Trophoblast cell (in vitro differentiated cells and primary cell): ENCODE data around the gene AGAP1.

Experiments used
- DNase-seq, 2 donors: peaks; one replicate each; pipeline ENCODE4 v3.0.0-alpha.2; 2016
- H2AFZ ChIP-seq: 2 replicates; pipeline ENCODE4 v1.6.1; 2013; ENCODE audit warnings: low read length, moderate library complexity, mild to moderate bottlenecking; ENCODE audit not compliant: insufficient read depth, poor library complexity
- H2AK5ac ChIP-seq: 2 replicates; pipeline ENCODE4 v1.6.1; 2013; ENCODE audit warnings: mild to moderate bottlenecking, low read length
- H2BK120ac ChIP-seq: 2 replicates; pipeline ENCODE4 v1.6.1; 2013; ENCODE audit warnings: low read length, mild to moderate bottlenecking, moderate library complexity; ENCODE audit not compliant: insufficient read depth, poor library complexity
- H2BK12ac ChIP-seq: 2 replicates; pipeline ENCODE4 v1.6.1; 2013; ENCODE audit warnings: mild to moderate bottlenecking, low read length, moderate library complexity
- H2BK5ac ChIP-seq: 2 replicates; pipeline ENCODE4 v1.6.1; 2013; ENCODE audit warnings: low read length, low read depth, moderate library complexity, mild to moderate bottlenecking; ENCODE audit not compliant: poor library complexity
- H3K14ac ChIP-seq: 2 replicates; pipeline ENCODE4 v1.6.1; 2013; ENCODE audit warnings: mild to moderate bottlenecking, low read length
- H3K18ac ChIP-seq: 2 replicates; pipeline ENCODE4 v1.6.1; 2013; ENCODE audit warnings: mild to moderate bottlenecking, low read length
- H3K23ac ChIP-seq: 2 replicates; pipeline ENCODE4 v1.6.1; 2013; ENCODE audit warnings: low read length
- H3K27ac ChIP-seq: 2 replicates; pipeline ENCODE4 v1.5.1; 2013; ENCODE audit warnings: low read depth, mild to moderate bottlenecking, inconsistent platforms, low read length, moderate library complexity
- H3K27me3 ChIP-seq: 2 replicates; pipeline ENCODE4 v1.6.1; 2013; ENCODE audit warnings: inconsistent platforms, mild to moderate bottlenecking, low read length, moderate library complexity; ENCODE audit not compliant: insufficient read depth
- H3K36me3 ChIP-seq, 2 experiments: 1 replicate in 1 of 2; 2 replicates in 1 of 2; pipeline ENCODE4 v1.6.1; 2013; ENCODE audit warnings: low read length in 2 of 2, mild to moderate bottlenecking in 2 of 2, moderate library complexity in 1 of 2; ENCODE audit not compliant: insufficient read depth in 2 of 2, control insufficient read depth in 1 of 2
- H3K4ac ChIP-seq: 2 replicates; pipeline ENCODE4 v1.6.1; 2013; ENCODE audit warnings: low read depth, mild to moderate bottlenecking, low read length, moderate library complexity
- H3K4me1 ChIP-seq, 2 experiments: 1 replicate in 1 of 2; 2 replicates in 1 of 2; pipeline ENCODE4 v1.6.1; 2013; ENCODE audit warnings: low read length in 2 of 2, mild to moderate bottlenecking in 2 of 2, moderate library complexity in 1 of 2; ENCODE audit not compliant: insufficient read depth in 2 of 2, control insufficient read depth in 1 of 2
- H3K4me2 ChIP-seq: 2 replicates; pipeline ENCODE4 v1.6.1; 2013; ENCODE audit warnings: inconsistent platforms, mild to moderate bottlenecking, low read length, moderate library complexity
- H3K4me3 ChIP-seq: 2 replicates; pipeline ENCODE4 v1.5.1; 2013; ENCODE audit warnings: mild to moderate bottlenecking, low read depth, low read length, inconsistent platforms
- H3K79me1 ChIP-seq: one replicate; pipeline ENCODE4 v1.6.1; 2013; ENCODE audit warnings: low read length
- H3K79me2 ChIP-seq: 2 replicates; pipeline ENCODE4 v1.6.1; 2013; ENCODE audit warnings: low read length, mild to moderate bottlenecking; ENCODE audit not compliant: control insufficient read depth, insufficient read depth, poor library complexity
- H3K9ac ChIP-seq: 2 replicates; pipeline ENCODE4 v1.6.1; 2013; ENCODE audit warnings: mild to moderate bottlenecking, low read length
- H3K9me3 ChIP-seq: 2 replicates; pipeline ENCODE4 v1.6.1; 2013; ENCODE audit warnings: low read depth, mild to moderate bottlenecking, control low read depth, inconsistent platforms, low read length; ENCODE audit not compliant: insufficient read depth
- H4K12ac ChIP-seq: 2 replicates; pipeline ENCODE4 v1.6.1; 2013; ENCODE audit warnings: low read depth, mild to moderate bottlenecking, low read length, moderate library complexity
- H4K8ac ChIP-seq: 2 replicates; pipeline ENCODE4 v1.6.1; 2013; ENCODE audit warnings: low read depth, mild to moderate bottlenecking, low read length, moderate library complexity
- H4K91ac ChIP-seq: one replicate; pipeline ENCODE4 v1.6.1; 2013; ENCODE audit warnings: low read depth, mild to moderate bottlenecking, low read length, moderate library complexity
- WGBS: extraction: QIAGEN DNeasy Blood & Tissue Kit; methylation state at CpG from one replicate; pipeline ENCODE4 v1.1.7; 2013; ENCODE audit warnings: missing lambda C conversion rate; ENCODE audit not compliant: insufficient read length, insufficient coverage; ENCODE audit errors: extremely low coverage; 5-methylcytosine and 5-hydroxymethylcytosine counted together

AGAP1 gene

DNA sequence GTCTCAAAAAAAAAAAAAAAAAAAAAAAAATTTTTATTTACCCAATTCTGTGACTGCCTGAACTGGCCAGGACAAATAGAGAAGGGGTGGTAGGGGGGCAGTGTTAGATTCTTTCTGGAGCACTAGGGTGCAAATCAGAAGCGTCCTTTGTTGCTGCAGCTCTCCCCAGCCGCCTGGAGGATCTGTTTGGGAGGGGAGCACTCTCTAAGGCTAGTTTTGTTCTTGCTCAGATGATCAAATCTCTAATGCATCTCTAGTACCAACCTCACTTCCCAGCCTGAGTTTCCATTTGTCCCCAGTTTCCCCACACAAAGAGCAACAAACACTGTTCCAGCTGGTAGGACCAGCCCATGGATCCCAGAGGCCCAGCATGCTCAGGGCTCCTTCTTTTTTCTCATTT, 591.4 kb downstream of the AGAP1 start:
- Histone ChIP-seq H2AFZ (no peak overlapping the region), H3K4me2 (no peak overlapping the region), H2BK5ac (no peak overlapping the region), H4K91ac (no peak overlapping the region), H3K4me3 (no peak overlapping the region), H2BK120ac (no peak overlapping the region), H3K23ac (no peak overlapping the region), H3K9ac (no peak overlapping the region), H2AK5ac (no peak overlapping the region), H3K27ac (no peak overlapping the region), H3K18ac (no peak overlapping the region), H4K12ac (no peak overlapping the region), H3K79me2 (no peaks in the 10 kb centered on the region), H3K4me1 (peaks cover 5 to 11% of the 10 kb centered on the region in 2 experiments), H3K4ac (no peak overlapping the region), H3K36me3 (no peaks in the 10 kb centered on the region), H3K14ac (no peak overlapping the region), H3K27me3 (no peaks in the 10 kb centered on the region), H2BK12ac (no peak overlapping the region), H3K9me3 (no peaks in the 10 kb centered on the region), H4K8ac (no peak overlapping the region), H3K79me1 (no peaks in the 10 kb centered on the region)
- no CpG with 5 or more reads among the region's 2 CpGs for WGBS
- DNase-seq: no peak

DNA sequence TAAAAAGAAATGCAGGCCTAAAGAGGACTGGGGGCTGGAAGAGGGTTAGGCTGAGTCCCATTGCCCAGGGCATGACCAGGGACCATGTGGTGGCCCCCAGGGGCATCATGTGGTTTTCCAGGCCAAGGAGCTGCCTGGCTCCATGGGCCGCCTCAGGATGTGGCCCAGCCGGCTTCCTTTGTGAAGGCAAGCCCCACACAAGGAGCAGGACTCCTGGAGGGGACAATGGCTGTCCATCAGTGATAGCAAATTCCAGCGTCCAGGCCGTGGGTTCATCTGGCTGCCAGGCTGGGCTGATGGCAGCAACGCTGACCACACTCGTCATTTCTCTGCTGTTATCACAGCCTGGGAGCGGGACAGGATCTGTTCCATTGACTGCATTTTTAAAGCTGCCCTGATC, 591.8 kb downstream of the AGAP1 start:
- no peak overlapping the region for H3K23ac ChIP-seq
- WGBS: no CpG with 5 or more reads among the region's 7 CpGs
- no peak for DNase-seq

DNA sequence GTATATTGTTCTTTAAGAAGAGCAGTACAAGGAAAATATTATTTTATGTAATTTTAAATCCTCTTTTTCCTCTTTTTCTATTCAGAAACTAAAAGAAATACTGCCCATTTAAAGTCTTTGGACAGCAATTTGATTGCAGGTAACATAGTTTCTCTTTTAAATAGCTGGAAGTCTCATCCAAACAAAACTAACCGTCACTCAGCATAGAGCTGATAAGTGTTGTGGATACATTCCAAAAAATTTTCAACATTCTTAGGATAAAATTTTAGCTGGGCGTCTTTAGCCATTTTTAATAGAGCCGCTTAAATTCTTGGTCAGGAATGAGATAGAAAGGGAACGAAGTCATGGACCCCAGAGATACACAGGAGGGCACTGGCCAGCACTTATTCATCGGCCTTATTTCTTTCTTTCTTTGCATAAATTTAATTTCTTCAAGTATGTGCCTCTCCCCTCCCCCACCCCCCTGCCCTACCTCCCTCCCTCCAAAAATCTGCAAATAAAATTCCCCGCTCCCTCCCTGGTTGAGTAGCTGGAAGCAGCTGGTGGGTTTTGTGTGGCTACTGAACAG, 592.6 kb downstream of the AGAP1 start:
- Histone ChIP-seq H4K12ac (no peak overlapping the region), H3K9ac (no peak overlapping the region), H3K27ac (no peak overlapping the region), H3K79me1 (no peaks in the 10 kb centered on the region), H3K23ac (no peak overlapping the region), H3K4ac (no peak overlapping the region), H2BK5ac (no peak overlapping the region), H3K14ac (no peak overlapping the region), H3K36me3 (no peaks in the 10 kb centered on the region), H4K91ac (no peak overlapping the region), H3K79me2 (no peaks in the 10 kb centered on the region), H3K27me3 (no peaks in the 10 kb centered on the region), H2AK5ac (no peak overlapping the region), H3K18ac (no peak overlapping the region), H3K9me3 (peaks cover 2% of the 10 kb centered on the region), H3K4me3 (no peak overlapping the region), H4K8ac (no peak overlapping the region), H2BK120ac (no peak overlapping the region), H3K4me2 (no peak overlapping the region), H3K4me1 (peaks cover 5 to 11% of the 10 kb centered on the region in 2 experiments), H2AFZ (no peak overlapping the region), H2BK12ac (no peak overlapping the region)
- no peak for DNase-seq
- WGBS: no CpG with 5 or more reads among the region's 6 CpGs

More for the DNA sequence above, 591.8 kb downstream of the AGAP1 start:
- Histone ChIP-seq H3K4ac (no peak overlapping the region), H2AFZ (no peak overlapping the region), H3K79me2 (no peaks in the 10 kb centered on the region), H3K9me3 (no peaks in the 10 kb centered on the region), H3K27ac (no peak overlapping the region), H4K8ac (no peak overlapping the region), H3K4me3 (no peak overlapping the region), H3K4me1 (peaks cover 5 to 11% of the 10 kb centered on the region in 2 experiments), H3K79me1 (no peaks in the 10 kb centered on the region), H3K18ac (no peak overlapping the region), H2AK5ac (no peak overlapping the region), H3K14ac (no peak overlapping the region), H4K12ac (no peak overlapping the region), H3K4me2 (no peak overlapping the region), H3K9ac (no peak overlapping the region), H2BK12ac (no peak overlapping the region), H2BK5ac (no peak overlapping the region), H3K27me3 (no peaks in the 10 kb centered on the region), H4K91ac (no peak overlapping the region), H3K36me3 (no peaks in the 10 kb centered on the region), H2BK120ac (no peak overlapping the region)

DNA sequence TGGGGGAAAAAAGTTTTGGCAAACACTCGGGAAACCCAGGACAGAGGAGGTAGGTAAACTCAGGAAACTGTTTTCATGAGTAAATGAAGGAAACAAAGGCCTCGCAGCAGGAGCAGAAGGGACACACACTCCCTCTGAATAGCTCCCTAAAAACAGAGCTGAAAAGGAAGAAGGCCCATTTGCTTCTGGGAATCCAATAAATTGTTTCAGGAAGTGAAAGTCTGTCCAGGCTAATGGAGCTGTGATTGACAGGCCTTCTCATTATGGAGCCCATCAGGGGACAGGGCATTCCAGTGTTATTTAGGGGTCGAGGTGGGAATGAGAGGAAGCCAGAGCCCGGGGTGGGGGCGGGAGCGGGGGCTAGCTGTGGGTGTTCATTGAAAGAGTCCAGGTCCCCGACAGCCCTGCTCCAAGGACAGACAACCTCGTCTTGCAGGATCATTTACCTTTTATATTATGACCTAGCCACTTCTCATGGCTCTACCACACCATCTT, 593.2 kb downstream of the AGAP1 start:
- Histone ChIP-seq H4K91ac (no peak overlapping the region), H3K36me3 (no peaks in the 10 kb centered on the region), H3K4me2 (no peak overlapping the region), H3K4ac (no peak overlapping the region), H3K9me3 (peaks cover 2% of the 10 kb centered on the region), H3K27ac (no peak overlapping the region), H3K27me3 (no peaks in the 10 kb centered on the region), H3K23ac (no peak overlapping the region), H2BK120ac (no peak overlapping the region), H3K18ac (no peak overlapping the region), H3K79me1 (no peaks in the 10 kb centered on the region), H2BK5ac (no peak overlapping the region), H3K4me1 (peaks cover 5 to 11% of the 10 kb centered on the region in 2 experiments), H4K8ac (no peak overlapping the region), H3K79me2 (no peaks in the 10 kb centered on the region), H3K9ac (no peak overlapping the region), H2AFZ (no peak overlapping the region), H3K14ac (no peak overlapping the region), H2BK12ac (no peak overlapping the region), H4K12ac (no peak overlapping the region), H2AK5ac (no peak overlapping the region), H3K4me3 (no peak overlapping the region)
- no peak for DNase-seq
- no CpG with 5 or more reads among the region's 8 CpGs for WGBS
